Tongue (tissue), 2 donors: ENCODE data around the gene ENTPD2. TPM values are rescaled to one million over a fixed set of nuclear protein-coding genes. Genes with fewer than 3 reads are reported as not detected.
"Not testable (repeated sequence)": the region's sequence is repeated elsewhere in the genome, so short reads cannot be mapped to it uniquely, and the experiment has no call there.

Experiments
- DNase-seq: peaks from one replicate; pipeline ENCODE4 v3.0.0-alpha.2; 2015
- total RNA-seq: library from RNA; depleted of rRNA; stranded (reverse); fragments of >200 nt; gene quantifications from one replicate; pipeline ENCODE4 v1.2.3, GENCODE V29; 2014

ENTPD2 gene
- total RNA-seq, 1 donor from 2014 or later, result 7.3 TPM

DNA sequence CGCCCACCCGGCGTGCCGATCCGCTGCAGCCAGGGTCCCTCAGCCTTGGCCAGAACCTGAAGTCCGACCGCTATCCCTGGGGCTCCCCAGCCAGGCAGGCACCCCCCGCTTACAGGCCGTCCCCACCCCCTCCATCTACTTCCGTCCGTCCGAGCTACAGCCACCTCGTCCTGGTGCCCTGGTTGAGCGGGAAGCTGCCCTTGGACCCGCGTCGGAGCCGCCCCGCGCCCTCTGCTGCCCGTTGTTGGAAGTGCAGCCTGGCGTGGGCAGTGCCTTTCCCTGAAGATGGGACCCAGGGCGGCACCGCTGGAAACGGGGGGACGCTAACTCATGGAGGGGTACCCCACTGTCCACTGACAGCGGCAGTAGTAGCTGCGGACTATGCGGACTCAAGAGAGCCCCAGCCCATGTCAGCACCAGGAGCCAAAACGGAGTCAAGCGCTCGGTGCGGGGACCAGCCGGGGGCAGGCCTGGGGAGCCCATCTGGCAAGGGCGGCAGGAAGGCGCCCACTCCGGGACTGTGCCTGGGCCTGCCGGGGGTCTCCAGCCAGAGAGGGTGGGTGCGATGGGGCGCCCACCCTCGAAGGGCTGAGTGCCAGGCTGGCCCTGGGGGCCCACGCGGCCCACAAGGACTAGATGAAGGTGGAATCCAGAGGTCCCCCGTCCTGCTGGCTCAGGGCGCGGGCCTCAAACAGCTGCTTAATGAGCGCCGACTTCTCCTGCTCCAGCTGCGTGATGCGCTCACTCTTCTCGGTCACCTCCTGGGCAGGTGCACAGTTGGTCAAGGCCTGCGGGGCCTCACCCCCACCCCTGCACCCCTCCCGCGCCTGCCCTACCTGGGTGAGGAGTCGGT lies 10.4 kb upstream of the ENTPD2 start:
- peak; percentile 69 for DNase-seq

DNA sequence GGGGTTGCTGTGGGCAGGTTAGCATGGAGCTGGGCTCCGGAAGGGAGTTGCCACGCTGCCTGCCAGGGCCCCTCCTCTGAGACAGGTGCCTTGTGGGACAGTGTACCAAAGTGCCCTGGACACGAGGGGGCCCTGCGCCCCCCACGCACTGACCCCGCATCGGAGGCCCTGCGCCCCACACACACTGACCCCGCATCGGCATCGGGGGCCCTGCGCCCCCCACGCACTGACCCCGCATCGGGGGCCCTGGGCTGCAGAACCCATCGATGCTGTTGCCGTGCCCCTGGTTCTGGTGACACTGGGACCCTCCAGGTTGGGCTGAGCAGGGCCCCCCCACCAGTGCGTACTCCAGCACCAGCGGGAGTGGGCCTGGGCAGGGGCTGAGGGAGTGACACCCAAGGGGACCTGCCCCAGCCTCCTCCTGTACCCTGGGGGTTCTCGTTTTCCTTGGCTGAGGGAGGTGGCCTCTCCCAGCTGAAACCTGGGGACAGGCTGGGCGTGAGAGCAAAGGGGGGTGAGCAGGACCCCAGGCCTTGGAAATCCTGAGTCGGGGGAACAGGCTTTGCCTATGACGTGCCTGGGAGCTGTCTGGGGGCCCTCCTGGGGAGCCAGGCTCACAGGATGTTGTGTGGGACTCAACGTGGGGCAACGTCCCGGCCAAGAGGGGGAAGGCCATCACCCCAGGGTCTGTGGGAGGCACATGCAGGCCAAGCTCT lies 9.6 kb upstream of the ENTPD2 start:
- DNase-seq, result no peak

DNA sequence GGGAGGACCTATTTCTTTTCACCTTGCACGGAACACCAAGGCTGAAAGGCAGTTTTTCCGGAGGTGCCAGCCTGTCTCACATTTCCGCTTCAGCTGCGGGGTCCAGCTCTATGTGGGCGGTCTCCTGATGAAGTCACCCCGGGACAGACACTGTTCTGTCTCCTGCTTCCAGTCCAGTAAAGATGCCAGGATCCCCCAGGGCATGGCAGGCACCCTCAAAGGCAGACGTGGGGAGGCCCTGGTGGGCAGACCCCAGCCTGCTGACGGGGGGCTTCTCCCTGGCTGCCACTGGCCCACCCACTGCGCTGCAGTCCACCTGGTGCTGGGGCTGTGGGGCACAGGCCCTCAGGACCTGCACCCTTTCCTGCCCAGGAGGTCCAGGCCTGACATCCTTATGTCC lies 8.9 kb upstream of the ENTPD2 start:
- not testable (repeated sequence) for DNase-seq

DNA sequence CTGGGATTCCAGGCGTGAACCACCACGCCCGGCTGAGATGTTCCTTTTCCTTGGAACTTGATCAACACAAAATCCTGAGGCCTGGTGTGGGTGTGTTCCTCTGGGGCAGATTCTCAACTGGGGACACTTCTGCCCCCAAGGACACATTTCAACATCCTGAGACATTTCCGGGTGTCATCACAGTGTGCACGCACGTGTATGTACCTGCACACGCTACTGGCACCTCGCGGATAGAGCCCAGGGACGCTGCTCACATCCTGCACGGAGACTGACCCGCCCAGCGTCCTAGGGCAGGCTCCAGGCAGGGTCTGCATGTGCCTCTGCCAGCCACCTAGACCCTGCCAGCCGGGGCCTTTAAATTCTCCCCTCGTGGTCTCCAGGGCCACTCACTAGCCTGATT lies 8.5 kb upstream of the ENTPD2 start:
- no peak for DNase-seq

DNA sequence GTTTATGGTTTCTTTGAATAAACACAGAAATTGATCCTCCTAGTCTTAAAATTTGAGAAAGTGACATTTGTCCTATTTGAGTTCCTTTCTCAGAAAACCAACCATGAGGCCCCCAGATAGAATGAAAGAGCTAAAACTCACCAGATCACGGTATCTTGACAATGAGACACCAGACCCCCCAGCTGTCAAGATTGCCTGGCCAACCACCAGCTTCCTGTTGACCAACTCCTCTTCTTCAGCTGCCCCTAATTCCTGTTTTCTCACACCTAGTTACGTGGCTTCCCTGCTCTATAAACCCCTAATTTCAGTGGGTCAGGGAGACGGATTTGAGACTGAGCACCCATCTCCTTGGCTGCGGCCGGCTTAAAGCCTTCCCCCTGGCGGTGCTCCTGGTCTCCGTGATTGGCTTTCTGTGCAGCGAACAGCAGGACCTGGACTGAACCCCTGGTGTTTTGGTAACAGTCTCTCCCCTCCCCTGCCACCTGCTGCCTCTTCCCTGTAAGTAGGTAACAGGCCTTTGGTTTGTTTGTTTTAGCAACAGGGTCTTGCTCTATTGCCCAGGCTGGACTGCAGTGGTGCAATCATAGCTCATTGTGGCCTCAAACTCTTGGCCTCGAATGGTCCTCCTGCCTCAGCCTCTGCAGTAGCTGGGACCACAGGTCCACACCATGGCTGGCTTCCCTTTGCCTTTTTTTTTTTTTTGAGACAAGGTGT lies 4.8 kb upstream of the ENTPD2 start:
- DNase-seq, result no peak

DNA sequence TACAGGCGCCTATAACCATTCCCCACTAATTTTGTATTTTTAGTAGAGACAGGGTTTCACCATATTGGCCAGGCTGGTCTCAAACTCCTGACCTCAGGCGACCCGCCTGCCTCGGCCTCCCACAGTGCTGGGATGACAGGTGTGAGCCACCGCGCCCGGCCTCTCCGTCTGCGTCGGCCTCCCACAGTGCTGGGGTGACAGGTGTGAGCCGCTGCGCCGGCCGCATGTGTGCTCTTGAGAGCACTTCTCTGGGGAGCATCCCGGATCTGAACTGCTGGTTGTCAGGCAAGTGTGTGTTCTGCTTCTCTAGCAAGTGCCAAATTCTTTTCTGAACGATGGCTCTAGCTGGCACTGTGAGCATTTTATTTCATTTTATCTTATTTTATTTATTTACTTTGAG lies 3.7 kb upstream of the ENTPD2 start:
- peak; percentile 71 for DNase-seq

DNA sequence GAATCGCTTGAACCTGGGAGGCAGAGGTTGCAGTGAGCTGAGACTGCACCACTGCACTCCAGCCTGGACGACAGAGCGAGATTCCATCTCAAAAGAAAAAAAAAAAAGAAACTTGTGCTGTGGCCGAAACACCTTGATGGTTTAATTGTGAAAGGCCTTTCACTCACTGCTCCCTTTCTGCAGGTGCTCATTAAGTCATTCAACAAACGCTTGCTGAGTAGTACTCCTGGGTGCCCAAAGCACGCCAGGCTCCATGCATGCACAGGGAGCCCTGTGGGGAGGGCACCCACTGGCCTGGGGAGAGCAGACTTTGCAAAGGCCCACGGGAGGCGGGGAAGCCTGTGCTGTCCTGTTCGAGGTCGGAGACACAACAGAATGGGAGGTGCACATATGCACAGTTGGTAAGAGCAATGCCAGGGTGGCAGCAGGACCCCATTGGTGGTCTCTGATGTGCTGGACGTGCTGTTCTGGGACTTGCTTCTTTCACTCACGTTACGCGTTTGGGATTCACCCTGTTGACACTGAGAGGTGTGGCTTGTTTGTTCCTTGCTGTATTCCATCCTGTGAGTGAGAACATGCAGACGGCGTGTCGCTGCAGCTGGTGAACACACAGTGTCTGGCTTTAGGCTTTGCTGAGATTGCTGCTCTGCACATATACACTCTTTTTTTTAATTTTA lies 3.0 kb upstream of the ENTPD2 start:
- peak; percentile 75 for DNase-seq

DNA sequence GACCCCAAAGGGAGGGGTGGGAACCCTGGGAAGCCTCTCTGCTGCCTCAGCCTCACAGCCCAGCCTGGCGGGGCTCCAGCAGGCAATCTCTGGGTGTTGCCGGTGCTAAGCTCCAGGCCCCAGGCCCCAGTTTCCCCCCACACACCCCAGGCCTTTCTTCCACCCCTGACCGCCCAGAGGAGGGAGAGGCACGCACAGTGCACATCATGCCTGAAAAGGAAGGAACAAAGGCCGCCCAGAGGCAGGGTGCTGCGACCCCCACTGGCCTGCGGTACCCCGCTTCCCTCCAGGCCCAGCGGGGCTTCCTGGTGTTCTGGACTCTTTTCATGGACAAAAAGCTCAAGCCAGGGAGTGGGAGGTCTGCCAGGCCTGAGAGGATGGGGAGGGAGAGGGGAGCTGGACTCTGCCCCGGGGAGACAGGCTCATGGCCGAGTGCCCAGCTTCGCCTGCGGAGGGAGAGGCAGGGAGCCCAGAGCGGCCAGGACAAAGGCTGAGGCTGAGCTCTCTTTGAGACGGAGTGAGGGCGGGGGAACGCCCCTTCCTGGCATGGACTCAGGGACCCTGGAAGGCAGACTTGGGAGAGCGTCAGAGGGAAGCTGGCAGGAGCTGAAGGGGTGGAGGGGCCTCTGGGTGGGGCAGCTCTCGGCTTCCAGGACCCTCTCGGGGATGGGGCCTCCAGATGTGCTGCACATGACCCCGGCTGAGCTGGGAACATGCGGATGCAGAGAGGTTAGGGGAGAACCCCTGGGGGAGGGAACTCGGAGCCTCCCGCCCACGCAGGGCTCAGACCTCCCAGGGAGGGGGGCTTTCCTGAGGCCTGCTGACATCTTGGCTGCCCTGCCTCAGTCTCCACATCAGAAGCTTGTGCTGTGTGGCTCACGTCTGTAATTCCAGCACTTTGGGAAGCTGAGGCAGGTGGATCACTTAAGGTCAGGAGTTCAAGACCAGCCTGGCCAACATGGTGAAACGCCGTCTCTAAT lies 1.8 kb upstream of the ENTPD2 start:
- peak; percentile 95 for DNase-seq

DNA sequence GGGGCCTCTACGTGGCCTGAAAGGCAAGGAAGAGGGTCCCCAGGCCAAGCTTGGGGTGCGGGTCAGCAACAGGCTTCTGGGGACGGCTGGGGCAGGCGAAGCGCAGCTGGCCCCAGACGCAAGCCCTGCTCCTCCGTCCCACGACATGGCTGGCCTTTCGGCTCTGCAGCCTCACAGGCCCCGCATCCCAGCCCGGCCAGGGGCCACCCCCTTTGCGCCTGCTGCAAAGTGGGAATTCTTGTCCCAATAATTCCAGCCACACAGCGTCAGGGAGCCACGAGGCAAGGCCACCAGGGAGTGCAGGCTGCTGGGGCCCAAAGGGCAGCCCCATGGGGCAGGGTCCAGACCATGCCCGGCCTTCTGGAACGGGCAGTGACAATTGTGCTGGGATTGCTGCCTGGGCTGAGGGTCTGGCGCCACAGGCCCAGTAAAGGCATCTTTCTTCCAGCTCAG lies 1.1 kb upstream of the ENTPD2 start:
- DNase-seq, result no peak

DNA sequence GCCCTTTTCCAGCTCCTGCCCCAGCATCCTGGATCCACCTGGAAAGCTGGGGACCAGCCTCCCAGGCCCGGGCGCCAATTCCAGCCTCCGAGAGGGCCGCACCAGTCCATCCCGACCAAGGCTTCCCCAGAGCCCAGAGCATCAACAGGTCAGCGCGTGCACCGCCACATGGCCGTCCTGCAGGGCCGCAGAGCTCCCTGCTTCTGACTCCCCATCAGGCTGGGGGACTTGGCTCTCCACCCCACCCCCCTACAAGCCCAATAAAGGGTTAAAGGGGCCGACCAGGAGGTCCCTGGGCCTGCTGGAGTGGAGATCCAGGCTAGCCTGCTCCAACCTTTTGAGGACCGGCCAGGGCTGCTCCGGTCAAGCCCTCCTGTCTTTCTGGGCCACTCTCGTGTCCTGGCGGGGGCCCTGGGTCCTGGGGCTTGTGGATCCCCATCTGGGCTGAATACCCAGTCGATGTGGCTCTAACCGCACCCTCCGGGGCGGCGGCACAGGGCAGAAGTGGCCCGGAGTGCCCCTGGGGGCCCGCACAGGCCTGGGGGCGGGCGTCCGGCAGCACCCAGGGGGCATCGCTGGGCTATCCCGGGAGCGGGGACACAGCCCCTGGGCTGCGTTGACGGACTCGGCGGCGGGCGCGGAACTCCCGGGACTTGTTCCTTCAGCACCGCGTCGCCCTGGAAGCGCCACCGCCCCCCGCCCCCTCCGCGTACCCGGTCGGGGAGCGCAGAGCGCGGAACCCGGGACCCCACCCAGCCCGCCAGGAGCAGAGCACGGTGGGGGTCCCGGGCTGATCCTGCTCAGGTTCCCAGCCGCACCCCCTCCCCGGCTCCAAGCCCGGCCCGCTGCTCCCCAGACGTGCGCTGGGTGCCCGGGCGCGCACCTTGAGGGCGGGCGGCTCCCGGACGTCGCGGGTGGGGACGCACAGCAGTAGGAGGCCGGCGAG lies 590 bp downstream of the ENTPD2 start:
- DNase-seq, result no peak

DNA sequence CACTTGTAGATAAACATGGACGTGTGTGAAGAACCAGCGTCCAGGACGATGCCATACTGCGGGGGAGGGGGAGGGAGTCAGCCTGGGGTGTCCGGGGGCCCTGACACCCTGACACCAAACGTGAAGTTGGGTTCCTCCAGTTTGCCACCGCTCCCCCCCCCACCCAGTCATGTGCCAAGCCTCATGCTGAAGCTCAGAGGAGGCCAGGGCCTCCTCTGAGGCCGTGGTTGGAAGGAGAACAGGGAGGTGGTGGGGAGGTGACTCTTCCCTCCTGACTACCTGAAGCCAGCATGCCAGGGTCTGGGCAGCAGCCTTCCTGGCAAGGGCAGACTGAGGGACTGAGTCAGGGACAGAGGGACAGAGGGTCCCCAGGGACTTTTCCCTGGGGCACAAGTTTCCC lies 1.6 kb downstream of the ENTPD2 start:
- no peak for DNase-seq

DNA sequence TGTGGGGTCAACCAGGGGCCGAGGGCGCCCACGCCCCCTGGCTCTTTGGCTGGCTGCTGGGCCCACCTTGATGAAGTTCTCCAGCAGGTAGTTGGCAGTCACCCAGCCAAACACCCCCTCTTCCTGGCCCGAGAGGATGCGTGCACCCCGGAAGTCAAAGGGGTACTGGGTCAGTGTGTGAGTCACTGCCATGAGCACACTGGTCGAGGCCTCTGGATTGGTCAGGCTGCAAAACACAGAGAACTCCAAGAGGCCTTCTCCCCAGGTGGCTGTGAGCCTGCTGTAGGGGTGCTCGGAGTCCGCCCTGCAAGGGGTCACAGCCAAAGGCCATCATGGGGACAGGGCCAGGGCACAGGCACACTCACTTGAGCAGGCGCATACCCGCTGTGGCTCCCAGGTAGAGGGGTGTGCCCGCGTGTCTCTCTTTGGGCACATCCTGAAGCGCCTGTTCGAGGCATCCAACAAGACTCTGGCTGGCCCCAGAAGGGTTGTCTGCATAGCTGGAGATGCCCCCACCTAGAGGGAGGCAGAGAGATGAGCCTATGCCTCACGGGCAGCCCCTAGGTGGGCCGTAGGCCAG lies 2.6 kb downstream of the ENTPD2 start:
- DNase-seq, result no peak

DNA sequence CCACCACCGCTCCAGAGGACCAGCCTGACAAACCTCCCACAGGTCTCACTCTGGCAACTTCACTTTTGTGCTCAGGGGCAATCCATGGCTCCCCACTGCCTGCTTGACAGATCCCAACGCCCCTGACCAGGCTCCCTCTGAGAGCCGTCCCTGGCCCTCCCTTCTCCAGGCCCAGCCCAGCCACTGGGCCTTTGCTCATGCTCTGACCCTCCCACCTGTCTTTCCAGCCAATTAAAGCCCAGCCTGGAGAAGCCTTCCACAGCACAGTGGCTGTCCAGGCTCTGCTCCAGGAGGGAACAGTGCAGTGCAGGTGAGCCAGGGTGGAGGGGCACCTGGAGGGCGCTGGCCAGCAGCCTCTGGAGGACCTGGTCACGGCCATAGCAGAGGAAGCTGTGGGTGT lies 3.3 kb downstream of the ENTPD2 start:
- no peak for DNase-seq

DNA sequence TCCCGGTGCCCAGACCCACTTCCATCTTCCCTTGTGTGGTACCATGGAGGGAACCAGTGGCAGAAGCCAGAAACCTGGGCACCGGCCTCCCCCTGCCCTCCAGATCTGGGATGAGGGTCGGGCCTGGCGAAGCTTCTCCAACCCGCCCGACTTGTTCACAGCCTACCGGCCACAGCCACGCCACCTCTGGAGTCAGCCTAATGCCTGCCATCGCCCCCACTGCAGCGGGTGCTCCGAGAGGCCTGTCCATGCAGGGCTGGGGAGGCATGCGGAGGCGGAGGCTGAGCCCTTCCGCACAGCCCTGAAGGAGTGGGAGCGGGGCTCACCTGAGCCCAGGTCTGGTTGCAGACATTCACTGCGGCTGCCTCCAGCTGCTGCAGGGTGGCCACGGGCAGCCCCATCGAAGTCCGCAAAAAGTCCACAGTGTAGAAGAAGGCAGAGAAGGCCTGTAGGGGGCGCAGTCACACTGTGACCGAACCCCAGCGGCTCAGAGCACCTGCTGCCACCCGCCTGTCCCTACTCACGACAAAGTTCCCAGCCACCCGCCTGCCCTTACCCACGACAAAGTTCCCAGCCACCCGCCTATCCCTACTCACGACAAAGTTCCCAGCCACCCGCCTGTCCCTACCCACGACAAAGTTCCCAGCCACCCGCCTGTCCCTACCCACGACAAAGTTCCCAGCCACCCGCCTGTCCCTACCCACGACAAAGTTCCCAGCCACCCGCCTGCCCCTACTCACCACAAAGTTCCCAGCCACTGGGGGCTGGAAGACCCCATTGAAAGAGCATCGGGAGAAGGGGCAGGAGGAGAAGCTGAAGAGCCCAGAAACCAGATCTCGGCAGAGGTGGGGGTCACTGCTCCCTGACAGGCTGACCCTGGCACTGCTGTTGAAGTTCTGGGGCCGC lies 4.1 kb downstream of the ENTPD2 start:
- peak; percentile 75 for DNase-seq

DNA sequence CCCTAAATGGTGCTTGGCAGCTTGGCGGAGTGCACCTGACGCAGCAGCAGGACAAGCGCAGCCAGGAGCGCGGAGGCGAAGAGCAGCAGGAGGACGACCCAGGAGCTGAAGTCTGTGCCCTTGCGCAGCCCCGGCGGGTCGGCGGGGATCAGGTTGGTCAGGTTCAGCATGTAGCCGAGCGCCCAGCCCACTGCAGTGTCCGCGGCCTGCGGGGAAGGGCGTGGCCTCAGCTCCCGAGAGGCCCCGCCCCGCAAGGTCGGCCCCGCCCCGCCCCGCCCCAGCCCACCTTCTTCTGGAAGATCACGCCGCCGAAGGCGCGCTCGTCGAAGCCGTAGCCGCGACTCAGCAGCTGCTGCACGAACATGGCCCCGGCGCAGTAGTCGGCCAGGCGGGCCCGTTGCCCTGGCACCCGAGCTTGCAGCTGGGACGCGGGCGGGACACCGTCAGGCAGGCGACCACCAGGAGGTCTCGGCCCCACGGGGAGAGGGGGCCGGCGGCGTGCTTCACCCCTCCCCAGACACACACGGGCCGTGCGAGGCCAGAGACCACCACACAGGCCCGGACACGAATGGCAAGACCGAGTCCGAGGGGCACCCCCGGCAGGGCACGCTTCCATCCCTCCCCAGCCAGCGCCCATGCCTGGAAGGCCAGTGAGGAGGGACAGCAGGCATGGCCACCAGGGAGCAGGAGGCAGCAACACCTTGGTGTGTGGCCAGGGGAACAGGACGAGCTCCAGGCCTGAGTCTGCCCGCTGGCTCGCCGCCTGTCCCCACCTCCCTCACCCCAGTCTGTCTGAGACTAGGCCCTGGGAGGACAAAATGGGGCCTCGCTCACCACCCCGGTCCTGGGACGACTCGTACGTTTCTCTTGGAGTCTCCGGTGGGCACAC lies 5.0 kb downstream of the ENTPD2 start:
- DNase-seq, result peak; percentile 38

DNA sequence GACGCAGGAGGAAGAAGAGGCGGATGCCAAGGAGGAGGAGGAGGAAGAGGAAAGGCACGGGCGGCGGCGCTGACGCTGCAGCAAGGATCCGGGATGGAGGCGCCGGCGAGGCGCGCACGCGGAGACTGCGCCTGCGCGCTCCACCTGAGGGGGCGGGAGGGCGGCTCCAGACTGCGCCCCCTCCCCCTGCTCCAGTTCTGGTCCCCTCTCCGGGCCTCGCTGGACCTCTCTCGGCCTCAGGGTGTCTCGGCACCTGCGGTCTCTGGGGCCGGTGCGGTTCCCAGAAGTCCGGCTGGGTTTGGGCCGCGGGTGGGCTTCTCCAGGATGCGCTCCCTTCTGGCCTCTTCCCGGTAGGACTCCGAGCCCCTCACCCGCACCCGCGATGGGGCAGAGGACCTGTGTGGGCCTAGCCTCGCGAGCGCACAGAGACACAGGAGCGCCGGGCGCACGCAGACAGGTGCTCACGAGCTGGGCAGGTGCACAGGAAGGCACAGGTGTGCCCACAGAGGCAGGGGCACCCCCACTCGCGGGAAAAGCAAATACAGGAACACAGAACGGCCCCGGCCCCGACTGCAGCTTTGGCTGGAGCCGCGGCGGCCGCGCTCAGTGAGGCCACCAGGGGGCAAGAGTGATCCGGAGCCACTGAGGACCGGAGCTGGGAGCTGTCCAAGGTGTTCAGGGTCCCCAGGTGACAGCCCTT lies 7.6 kb downstream of the ENTPD2 start, which contains the start of gene NPDC1:
NPDC1 (minus strand) TSS at position 90 of the 700 bp plus-strand sequence. CDS start 188 bp downstream, outside the sequence.
- DNase-seq, result peak; percentile 85
